ENCODE results near the gene TOMM20.

DNA sequence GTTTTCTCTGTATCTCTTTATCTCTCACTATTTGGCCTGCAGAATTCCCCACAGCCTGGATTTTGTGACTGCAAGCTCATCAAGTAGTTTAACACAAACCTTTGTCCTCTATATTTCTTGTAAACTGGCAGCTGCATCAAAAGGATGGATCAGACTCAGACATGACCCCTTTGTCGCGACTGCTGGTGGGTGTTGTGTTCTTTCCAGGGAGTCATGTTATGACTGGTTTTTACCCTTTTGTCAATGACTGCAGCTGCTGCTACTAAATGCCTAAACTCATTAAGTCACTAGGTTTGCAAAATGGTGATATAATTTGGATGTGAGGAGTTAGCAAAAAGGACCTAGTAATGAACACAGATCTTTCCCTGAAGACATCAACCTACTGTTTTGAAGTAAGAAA lies 10.2 kb upstream of the TOMM20 start:
- TF ChIP-seq EZH2phosphoT487 (IDR thresholded peaks at IDR 0.05; ENCODE audit: borderline replicate concordance) (no peak), JUND (IDR thresholded peaks at IDR 0.05) (no peak), YY1 (IDR thresholded peaks at IDR 0.05; ENCODE audit: extremely low read depth, insufficient replicate concordance, low read depth, low read length) (no peak), POLR2A (IDR thresholded peaks at IDR 0.05; ENCODE audit: borderline replicate concordance, extremely low read depth, insufficient read depth, insufficient read length) (no peak), SIN3A (IDR thresholded peaks at IDR 0.05; ENCODE audit: low read depth) (no peak), POLR2AphosphoS5 (IDR thresholded peaks at IDR 0.05; ENCODE audit: low read depth, low read length) (no peak), CEBPB (IDR thresholded peaks at IDR 0.05; ENCODE audit: low read depth) (no peak)
- TF ChIP-seq, protein P1, sequence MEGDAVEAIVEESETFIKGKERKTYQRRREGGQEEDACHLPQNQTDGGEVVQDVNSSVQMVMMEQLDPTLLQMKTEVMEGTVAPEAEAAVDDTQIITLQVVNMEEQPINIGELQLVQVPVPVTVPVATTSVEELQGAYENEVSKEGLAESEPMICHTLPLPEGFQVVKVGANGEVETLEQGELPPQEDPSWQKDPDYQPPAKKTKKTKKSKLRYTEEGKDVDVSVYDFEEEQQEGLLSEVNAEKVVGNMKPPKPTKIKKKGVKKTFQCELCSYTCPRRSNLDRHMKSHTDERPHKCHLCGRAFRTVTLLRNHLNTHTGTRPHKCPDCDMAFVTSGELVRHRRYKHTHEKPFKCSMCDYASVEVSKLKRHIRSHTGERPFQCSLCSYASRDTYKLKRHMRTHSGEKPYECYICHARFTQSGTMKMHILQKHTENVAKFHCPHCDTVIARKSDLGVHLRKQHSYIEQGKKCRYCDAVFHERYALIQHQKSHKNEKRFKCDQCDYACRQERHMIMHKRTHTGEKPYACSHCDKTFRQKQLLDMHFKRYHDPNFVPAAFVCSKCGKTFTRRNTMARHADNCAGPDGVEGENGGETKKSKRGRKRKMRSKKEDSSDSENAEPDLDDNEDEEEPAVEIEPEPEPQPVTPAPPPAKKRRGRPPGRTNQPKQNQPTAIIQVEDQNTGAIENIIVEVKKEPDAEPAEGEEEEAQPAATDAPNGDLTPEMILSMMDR (IDR thresholded peaks at IDR 0.05 in 2 of 3, conservative IDR thresholded peaks at IDR 0.05 in 1 of 3; ENCODE audit: borderline replicate concordance in 1 of 3, insufficient read depth in 1 of 3, low read depth in 2 of 3, low read length in 2 of 3), result no peak
